HG03066 (cell line): Measurements from ENCODE around the gene FOLR2.
"Not testable (repeated sequence)": the region's sequence is repeated elsewhere in the genome, so short reads cannot be mapped to it uniquely, and the experiment has no call there.

Experiments used
- ATAC-seq: cut with Tn5 transposase; IDR thresholded peaks from one replicate; pipeline ENCODE4 v1.9.1; 2021; ENCODE audit warnings: low read depth; ENCODE audit not compliant: unreplicated experiment

Gene FOLR2

GRCh38 chr11:72204886-72205285 lies 11.7 kb upstream of the FOLR2 start:
- no peak for ATAC-seq

GRCh38 chr11:72206794-72207193 lies 9.8 kb upstream of the FOLR2 start:
- ATAC-seq = not testable (repeated sequence)

- ATAC-seq = no peak
Observed at GRCh38 chr11:72208281-72208680, 8.3 kb upstream of the FOLR2 start.

GRCh38 chr11:72209101-72209500 lies 7.5 kb upstream of the FOLR2 start:
- no peak for ATAC-seq

GRCh38 chr11:72217841-72218240 lies 1.2 kb downstream of the FOLR2 start:
- ATAC-seq = no peak

- ATAC-seq = no peak
Observed at GRCh38 chr11:72218251-72218745, 1.7 kb downstream of the FOLR2 start.

GRCh38 chr11:72220696-72221363 lies 4.2 kb downstream of the FOLR2 start:
- ATAC-seq = no peak

GRCh38 chr11:72221386-72222075 lies 4.9 kb downstream of the FOLR2 start:
- no peak for ATAC-seq

- ATAC-seq = no peak
Observed at GRCh38 chr11:72222106-72222891, 5.7 kb downstream of the FOLR2 start.

- peak; percentile 53 for ATAC-seq
Observed at GRCh38 chr11:72222907-72223614, 6.5 kb downstream of the FOLR2 start.

- peak; percentile 47 for ATAC-seq
Observed at GRCh38 chr11:72223615-72224563, 7.3 kb downstream of the FOLR2 start.

GRCh38 chr11:72224564-72225410 lies 8.2 kb downstream of the FOLR2 start, which contains the start of gene INPPL1:
Gene INPPL1 (plus strand): TSS chr11:72224767. CDS start chr11:72224985, 218 bp downstream.
- ATAC-seq = no peak

- no peak for ATAC-seq
Observed at GRCh38 chr11:72225411-72225951, 8.9 kb downstream of the FOLR2 start.

- no peak for ATAC-seq
Observed at GRCh38 chr11:72226701-72227100, 10.1 kb downstream of the FOLR2 start.

GRCh38 chr11:72227316-72228228 lies 11.0 kb downstream of the FOLR2 start:
- ATAC-seq = no peak

GRCh38 chr11:72228229-72228843 lies 11.7 kb downstream of the FOLR2 start:
- no peak for ATAC-seq

- ATAC-seq = no peak
Observed at GRCh38 chr11:72228844-72229231, 12.2 kb downstream of the FOLR2 start.
